Stimulated activated CD8-positive, alpha-beta memory T cell treated with anti-CD3 and anti-CD28 coated beads, Interleukin-7, amount 100 ng/mL, for 48 hours (primary cell): Measurements from ENCODE around the gene DMC1.
A peak's percentile ranks its signal among the peaks of the same experiment; 100 is the strongest.

Experiments
- DNase-seq, 2 donors: peaks; one replicate each; pipeline ENCODE4 v3.0.0-alpha.2; 2020; ENCODE audit warnings: low read depth in 1 of 2; ENCODE audit errors: extremely low read depth in 1 of 2

DMC1 gene

GRCh38 chr22:38567531-38568285, 2.3 kb downstream of the DMC1 start:
- DNase-seq, result no peak

GRCh38 chr22:38566726-38567504, 3.1 kb downstream of the DMC1 start:
- no peak for DNase-seq

- no peak for DNase-seq
Observed at GRCh38 chr22:38565441-38565840, 4.5 kb downstream of the DMC1 start.

- no peak for DNase-seq
Observed at GRCh38 chr22:38564669-38565068, 5.3 kb downstream of the DMC1 start.

DNA sequence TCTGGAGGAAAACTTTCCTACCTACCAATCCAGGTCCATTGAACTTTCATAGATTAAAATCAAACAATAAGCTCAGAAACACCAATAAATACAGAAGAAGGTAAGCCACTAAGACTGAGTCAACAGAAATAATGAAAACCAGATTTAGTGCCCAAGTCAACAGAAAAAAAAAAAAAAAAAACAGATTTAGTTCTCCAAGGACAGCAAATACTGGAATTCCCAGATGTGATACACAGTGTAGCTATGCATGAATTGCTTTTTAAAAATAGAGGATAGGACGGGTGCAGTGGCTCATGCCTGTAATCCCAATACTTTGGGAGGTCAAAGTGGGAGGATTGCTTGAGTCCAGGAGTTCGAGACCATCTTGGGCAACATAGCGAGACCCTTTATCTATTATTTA, 15.7 kb downstream of the DMC1 start:
- no peak for DNase-seq

DNA sequence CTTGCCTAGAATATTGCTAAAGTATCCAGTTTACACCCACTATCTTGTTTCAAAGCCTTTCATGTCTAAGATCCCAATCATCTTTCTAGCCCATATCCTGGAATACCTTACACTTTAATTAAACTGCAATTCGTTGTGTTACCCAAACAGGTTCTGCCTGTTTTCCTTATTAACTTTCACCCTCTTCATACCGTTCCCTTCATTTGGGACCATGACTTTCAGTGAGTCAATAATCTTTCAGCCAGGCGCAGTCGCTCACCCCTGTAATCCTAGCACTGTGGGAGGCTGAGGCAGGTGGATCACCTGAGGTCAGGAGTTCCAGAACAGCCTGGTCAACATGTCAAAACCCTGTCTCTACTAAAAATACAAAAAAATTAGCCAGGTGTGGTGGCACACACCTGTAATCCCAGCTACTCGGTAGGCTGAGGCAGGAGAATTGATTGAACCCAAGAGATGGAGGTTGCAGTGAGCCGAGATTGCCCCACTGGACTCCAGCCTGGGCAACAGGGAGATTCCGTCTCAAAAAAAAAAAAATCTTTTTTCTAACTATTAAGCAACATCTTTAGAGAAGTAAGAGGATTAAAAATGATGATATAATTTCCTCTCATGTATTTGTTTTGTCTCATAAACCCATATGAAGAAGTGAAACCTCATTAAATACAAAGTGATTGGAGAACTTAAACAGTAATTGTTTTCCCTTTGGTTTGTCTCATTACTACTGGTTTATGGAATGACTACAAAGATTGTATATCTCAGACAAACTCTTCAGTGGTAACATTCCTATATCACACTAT, 20.7 kb downstream of the DMC1 start:
- DNase-seq, result no peak

DNA sequence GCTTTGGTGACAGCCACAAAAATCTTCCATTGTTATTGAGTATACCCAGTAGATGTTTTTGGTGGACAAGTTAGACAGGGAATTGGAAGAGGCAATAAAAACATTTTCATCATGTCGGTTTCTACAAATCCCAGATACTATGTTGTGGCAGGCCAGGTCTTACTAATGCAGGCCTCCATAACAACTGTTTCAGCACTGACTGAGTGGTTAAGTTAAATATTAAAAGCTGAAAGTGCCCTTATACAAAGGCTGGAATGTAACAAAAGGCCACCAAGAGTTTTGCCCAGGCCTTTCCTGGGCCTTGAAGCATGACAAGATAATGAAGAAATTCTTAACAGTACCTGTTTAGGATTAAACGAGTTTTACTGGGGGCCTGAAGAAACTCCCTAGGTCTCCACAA, 29.3 kb downstream of the DMC1 start:
- DNase-seq, result no peak

DNA sequence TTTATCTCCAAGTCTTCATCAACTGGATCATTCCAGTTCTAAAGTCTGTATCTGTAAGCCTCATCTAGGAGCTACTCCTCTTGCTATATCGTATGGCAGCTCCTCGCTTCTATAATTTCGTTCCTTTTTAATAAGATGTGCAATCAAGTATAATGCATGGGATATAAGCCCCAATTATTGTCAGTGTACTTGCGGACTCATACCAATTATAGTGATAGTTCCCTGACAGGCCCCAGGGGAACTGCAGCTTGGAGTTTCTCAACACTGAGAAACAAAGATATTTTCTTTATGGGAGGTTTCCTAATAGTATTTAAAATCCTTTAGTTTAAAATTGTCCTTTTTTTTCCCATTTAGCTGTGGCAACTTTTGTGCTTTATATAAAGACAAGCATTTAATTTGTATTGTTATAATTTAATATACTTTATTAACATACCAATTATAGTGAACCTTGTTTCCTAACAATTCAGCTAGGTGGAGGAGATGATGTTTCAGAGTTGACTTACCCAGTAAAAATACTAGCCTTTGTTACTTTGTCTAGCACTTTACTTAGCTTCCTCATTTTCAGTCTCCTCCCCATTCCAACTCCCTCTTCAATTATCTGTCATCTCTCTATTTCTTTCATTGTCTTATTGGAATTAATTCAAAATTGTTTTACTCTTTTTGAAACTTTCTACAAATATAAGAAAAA, 38.6 kb downstream of the DMC1 start:
- DNase-seq, result no peak

DNA sequence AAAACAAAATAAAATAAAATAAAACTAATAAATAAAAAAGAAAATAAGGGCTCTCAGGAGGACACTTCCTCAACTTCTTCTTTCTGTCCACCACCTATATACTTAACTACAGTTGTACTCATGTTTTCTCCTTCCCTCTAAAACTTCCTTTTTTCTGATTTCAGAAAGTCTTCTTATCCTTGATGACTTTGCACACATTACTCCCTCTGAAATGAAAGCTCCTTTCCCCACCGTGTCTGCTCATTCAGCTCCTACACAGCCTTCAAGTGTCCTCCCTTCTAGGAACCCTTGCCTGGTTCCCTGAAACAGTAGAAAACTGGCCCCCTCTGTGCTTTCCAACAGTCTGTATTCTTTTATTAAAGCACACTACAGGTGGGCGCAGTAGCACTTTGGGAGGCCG, 45.6 kb downstream of the DMC1 start:
- DNase-seq, result no peak

DNA sequence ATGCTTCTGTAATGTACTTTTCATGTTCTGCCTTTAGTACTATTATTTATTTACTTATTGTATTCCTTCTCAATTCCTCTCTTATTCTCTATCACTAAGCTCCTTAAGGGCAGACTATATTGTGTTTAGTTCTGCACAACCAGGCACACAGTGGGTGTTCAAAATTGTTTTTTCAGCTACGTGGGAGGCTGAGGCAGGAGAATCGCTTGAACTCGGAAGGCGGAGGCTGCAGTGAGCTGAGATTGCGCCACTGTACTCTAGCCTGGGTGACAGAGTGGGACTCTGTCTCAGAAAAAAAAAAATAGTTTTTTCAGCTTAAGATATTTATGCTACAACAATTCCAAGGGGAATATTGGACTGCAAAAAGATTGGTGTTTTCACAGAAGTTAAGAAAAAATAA, 46.5 kb downstream of the DMC1 start:
- no peak for DNase-seq

DNA sequence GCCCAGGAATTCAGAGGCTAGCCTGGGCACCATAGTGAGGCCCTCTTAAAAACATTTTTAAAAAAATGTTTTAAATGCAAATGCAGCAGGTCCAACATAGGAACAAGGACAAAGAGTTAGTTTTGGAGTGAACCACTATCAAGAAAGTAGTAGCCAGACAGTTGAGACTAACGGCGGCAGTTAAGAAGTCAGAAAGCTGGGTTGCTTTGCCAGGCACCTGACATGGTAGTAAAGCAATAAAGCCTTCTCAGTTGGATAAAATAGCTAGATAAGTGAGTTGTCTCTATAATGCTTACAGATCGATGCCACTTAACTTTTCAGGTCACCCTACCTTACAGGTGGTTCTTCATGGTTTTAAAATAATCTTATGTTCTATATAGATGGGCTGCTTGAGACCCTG, 47.0 kb downstream of the DMC1 start:
- no peak for DNase-seq

DNA sequence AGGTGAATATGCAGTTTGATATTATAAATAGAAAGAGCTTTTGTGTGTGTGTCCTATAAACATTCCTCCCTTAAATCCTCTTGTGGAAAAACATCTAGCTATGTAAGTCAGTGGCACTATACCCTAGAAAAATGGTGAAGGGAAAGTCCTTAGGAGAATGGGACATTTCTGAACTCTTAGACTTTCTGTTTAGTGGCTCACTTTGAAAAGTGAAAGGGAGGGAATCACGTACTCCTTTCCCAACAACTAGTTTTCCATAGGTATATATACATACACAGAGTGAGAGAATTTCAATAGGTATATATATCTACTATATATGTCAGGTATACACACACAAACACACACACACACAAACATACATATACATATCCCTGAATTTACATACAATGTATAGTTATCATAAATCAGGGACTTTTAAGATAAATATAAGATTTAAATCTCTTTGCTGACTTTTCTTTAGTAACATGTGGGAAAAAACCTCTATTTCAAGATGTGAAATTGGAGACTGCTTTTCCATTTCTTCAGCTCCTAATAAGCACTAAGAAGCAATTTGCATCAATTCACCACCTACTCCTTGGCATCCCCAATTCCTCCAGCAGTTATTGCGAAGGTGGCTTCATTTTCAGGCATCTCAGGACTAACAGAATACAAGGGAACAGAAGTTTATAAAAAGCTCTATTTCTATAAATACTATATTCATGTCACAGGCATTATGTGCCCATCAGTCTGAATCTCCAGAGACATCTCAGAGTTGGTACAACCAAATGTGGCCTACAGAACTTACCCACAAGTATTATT, 50.3 kb downstream of the DMC1 start:
- no peak for DNase-seq

DNA sequence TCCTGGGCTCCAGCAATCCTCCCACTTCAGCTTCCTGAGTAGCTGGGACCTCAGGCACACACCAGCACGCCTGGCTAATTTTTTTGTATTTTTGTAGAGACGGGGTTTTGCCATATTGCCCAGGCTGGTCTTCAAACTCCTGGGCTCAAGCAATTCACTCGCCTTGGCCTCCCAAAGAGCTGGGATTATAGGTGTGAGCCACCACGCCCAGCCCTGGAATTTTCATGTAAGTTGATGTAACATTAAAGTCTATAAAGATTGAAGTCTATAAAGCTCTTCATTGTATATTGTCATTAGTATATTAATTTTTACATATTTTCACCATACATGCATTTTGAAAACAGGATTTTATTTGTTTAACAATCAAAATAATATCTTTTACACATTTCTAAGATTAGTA, 51.4 kb downstream of the DMC1 start:
- no peak for DNase-seq

DNA sequence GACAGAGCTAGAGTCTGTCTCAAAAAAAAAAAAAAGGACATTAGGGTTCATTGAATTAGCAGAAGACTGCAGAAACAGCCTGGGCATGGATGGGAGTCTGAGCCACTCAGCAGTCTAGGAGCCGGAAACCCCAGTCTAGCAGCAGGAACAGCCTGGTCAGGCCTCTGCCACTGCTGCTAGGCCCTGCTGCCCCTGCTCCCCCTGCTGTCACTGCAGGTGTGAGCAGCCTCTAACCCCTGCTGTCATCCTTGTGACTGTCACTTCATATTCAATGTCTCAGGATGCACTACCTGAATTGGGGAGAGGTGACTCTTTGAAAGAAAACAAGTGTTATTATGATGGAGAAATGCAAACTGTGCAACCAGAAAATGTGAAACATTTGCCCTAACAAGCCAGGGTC, 56.9 kb downstream of the DMC1 start:
- DNase-seq, result no peak

- DNase-seq, result no peak
Observed at GRCh38 chr22:38510416-38510970, 59.5 kb downstream of the DMC1 start.

GRCh38 chr22:38506118-38506962, 63.6 kb downstream of the DMC1 start, which contains the start of gene DDX17:
Gene DDX17 (minus strand): TSS chr22:38506311.
- DNase-seq, result peak; percentile 86

GRCh38 chr22:38505541-38506117, 64.4 kb downstream of the DMC1 start:
- peak; percentile 24 to 37 for DNase-seq

DNA sequence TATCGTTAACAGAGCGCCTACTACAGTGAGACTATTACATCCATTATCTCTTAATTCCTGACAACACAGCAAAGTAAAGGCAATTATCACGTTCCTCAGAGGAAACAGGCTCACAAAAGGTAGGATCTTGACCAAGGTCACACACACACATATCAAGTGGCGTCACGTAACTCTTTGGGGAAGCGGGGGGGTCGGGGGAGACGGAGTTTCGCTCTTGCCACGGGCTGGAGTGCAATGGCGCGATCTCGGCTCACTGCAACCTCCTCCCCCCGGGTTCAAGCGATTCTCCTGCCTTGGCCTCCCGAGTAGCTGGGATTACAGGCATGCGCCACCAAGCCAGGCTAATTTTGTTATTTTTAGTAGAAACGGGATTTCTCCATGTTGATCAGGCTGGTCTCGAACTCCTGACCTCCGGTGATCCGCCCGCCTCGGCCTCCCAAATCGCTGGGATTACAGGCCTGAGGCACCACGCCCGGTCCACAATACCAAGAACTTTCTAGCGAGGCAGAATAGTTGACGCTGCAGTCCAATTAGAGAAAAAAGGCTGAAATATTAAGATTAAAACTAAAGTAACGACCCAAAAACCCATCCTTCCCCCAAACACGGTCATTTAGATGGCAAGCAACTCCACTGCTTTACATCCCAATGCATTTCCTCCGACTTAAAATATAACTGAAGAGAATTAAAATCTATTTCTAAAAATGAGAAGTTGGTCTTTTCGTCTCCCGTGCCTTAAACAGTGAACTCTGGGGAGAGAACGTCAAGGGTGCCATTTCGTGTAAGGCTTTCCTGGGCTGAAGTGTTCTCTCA, 65.0 kb downstream of the DMC1 start:
- DNase-seq, result peak; percentile 26 to 51
